Bronchial epithelial cell (primary cell): ENCODE results near the gene GOLGA6A. TPM values are rescaled to one million over a fixed set of nuclear protein-coding genes. Genes with fewer than 3 reads are reported as not detected.
"Not testable (repeated sequence)": the region's sequence is repeated elsewhere in the genome, so short reads cannot be mapped to it uniquely, and the experiment has no call there.

Experiments used
- DNase-seq: peaks from one replicate; pipeline ENCODE4 v3.0.0-alpha.2; 2010; ENCODE audit warnings: low read depth
- FAIRE-seq: peaks from 2 replicates; lab custom pipeline; 2011; peaks lifted over from hg19 to GRCh38; lab: Jason Lieb, UNC
- H3K27me3 ChIP-seq: 2 replicates; pipeline ENCODE4 v1.5.1; 2011; ENCODE audit warnings: low read length; ENCODE audit not compliant: control insufficient read depth, insufficient read depth
- H3K36me3 ChIP-seq: 2 replicates; pipeline ENCODE4 v1.5.1; 2011; ENCODE audit warnings: low read length; ENCODE audit not compliant: control insufficient read depth, insufficient read depth
- H3K4me3 ChIP-seq: 2 replicates; pipeline ENCODE4 v1.5.1; 2011; ENCODE audit warnings: mild to moderate bottlenecking, low read depth, low read length, control low read depth
- total RNA-seq: library from RNA; depleted of rRNA; stranded (reverse); fragments of >200 nt; gene quantifications from 2 replicates; pipeline ENCODE4 v1.2.1, GENCODE V29; 2014
- TF ChIP-seq, protein P1 (sequence below): IDR thresholded peaks from 2 replicates; pipeline ENCODE4 v1.5.1; 2011; ENCODE audit warnings: mild to moderate bottlenecking, moderate library complexity, low read length, control low read depth, inconsistent platforms; ENCODE audit not compliant: insufficient read depth, severe bottlenecking

The GOLGA6A gene
- total RNA-seq, 1 donor from 2014 or later, result not detected

DNA sequence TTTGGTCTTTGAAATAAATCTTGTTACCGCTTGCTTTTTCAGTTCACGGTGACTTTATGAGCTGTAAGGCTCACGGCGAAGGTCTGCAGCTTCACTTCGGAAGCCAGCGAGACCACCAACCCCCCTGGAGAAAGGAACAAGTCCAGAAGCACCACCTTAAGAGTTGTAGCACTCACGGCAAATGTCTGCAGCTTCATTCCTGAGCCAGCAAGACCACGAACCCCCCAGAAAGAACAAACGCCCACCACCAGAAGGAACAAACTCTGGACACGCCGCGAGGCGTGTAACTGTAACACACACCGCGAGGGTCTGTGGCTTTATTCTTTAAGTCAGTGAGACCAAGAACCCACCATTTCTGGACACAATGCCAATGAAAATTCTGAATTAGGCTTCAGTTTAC, 28.8 kb downstream of the GOLGA6A start:
- TF ChIP-seq, protein P1, sequence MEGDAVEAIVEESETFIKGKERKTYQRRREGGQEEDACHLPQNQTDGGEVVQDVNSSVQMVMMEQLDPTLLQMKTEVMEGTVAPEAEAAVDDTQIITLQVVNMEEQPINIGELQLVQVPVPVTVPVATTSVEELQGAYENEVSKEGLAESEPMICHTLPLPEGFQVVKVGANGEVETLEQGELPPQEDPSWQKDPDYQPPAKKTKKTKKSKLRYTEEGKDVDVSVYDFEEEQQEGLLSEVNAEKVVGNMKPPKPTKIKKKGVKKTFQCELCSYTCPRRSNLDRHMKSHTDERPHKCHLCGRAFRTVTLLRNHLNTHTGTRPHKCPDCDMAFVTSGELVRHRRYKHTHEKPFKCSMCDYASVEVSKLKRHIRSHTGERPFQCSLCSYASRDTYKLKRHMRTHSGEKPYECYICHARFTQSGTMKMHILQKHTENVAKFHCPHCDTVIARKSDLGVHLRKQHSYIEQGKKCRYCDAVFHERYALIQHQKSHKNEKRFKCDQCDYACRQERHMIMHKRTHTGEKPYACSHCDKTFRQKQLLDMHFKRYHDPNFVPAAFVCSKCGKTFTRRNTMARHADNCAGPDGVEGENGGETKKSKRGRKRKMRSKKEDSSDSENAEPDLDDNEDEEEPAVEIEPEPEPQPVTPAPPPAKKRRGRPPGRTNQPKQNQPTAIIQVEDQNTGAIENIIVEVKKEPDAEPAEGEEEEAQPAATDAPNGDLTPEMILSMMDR, result no peak
- no peak for DNase-seq
- no peak for FAIRE-seq
- Histone ChIP-seq H3K4me3 (no peak overlapping the region), H3K27me3 (no peaks in the 10 kb centered on the region), H3K36me3 (no peaks in the 10 kb centered on the region)

DNA sequence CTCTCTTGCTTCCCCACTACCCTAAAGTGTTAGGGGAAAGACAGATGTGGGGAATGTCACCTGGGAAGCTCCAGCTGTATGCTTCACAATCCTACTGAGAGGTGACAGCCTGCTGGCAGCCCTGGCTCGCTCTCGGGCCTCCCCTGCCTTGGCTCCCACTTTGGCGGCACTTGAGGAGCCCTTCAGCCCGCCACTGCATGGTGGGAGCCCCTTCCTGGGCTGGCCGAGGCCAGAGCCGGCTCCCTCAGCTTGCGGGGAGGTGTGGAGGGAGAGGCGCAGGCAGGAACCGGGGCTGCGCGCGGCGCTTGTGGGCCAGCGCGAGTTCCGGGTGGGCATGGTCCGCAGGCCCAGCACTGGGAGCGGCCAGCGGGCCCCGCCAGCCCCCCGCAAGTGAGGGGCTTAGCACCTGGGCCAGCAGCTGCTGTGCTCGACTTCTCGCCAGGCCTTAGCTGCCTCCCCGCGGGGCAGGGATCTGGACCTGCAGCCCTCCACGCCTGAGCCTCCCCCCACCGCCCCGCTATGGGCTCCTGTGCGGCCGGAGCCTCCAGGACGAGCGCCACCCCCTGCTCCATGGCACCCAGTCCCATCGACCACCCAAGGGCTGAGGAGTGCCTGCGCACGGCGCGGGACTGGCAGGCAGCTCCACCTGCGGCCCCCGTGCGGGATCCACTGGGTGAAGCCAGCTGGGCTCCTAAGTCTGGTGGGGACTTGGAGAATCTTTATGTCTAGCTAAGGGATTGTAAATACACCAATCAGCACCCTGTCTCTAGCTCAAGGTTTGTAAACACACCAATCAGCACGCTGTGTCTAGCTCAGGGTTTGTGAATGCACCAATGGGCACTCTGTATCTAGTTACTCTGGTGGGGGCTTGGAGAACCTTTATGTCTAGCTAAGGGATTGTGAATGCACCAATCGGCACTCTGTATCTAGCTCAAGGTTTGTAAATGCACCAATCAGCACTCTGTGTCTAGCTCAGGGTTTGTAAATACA, 29.8 kb downstream of the GOLGA6A start:
- H3K27me3 ChIP-seq, H3K36me3 ChIP-seq, FAIRE-seq, H3K4me3 ChIP-seq, DNase-seq: not testable (repeated sequence)

DNA sequence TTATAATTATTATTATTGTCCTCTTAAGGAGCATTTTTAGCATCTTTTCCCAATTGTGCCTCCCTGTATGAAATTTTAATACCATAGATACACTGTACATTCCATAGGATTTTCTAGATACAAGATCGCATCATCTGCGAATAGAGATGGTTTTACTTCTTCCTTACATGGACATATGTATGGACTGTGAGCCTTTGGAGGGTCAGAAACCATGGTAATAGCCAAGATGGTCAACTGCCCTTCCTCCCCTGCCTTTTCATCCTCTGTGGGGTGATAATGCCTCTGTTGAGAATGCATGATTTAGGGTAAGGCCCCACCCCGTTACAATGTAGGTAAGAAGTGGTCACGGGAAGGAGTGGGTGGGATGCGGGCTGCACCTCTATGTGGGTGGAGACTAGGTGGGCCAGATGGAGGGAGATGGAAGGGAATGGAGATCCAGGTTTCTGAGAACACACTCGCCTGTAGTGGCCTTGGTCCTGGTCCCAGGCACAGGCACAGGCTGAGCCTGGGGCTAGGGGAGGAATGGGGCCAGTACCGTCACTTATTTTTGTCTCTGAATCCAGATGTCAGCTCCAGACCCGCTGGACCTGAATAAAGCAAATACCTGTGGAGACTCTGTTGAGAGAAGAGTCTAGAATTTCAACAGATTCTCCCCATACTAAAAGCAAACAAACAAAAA, 31.7 kb downstream of the GOLGA6A start:
- Histone ChIP-seq H3K27me3 (peaks cover 2% of the 10 kb centered on the region), H3K36me3 (no peaks in the 10 kb centered on the region), H3K4me3 (no peak overlapping the region)
- FAIRE-seq (no peak), DNase-seq (no peak)
- TF ChIP-seq, protein P1, result no peak

DNA sequence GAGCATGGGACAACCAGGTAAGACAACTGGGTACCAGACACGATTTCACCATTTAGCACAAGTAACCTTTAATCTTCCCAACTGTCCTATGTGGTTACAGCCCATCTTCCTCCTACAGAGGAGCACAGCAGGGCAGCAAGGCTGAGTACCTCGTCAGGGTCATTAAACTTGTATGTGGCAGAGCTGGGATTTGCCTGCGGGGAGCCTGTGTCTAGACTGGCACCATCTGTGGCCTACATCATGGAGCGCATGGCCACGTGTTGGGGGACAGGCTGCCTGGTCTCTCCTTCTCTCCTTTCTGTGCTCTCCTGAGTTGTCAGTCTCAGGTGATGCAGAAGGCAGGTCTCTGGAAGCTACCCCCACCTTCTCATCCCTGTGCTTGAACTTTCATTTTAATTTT, 32.2 kb downstream of the GOLGA6A start:
- TF ChIP-seq, protein P1, result no peak
- DNase-seq, result no peak
- no peak for FAIRE-seq
- Histone ChIP-seq H3K4me3 (no peak overlapping the region), H3K27me3 (peaks cover 2% of the 10 kb centered on the region), H3K36me3 (no peaks in the 10 kb centered on the region)

DNA sequence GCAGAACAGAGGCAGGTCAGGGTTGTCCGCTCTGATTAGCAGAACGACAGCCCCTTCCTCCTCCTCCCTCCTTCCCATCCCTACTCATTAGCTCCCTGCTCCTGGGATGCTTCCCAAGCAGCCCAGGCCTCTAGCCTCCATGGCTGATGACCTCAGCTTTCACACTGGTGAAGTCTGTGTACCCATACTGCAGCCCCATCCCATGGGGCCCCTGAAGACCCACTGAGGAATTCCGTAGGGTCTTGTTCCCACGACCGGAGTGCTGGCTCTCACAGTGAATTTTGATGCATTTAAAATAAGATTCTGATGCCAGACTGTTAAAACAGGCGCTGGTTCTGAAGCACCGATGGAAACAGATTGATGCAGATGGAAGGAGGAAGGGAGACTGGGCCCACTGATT, 36.1 kb downstream of the GOLGA6A start:
- FAIRE-seq (peak; percentile 60), DNase-seq (no peak)
- TF ChIP-seq, protein P1, result no peak
- Histone ChIP-seq H3K27me3 (peaks cover 2% of the 10 kb centered on the region), H3K36me3 (peaks cover 4% of the 10 kb centered on the region), H3K4me3 (no peak overlapping the region)

DNA sequence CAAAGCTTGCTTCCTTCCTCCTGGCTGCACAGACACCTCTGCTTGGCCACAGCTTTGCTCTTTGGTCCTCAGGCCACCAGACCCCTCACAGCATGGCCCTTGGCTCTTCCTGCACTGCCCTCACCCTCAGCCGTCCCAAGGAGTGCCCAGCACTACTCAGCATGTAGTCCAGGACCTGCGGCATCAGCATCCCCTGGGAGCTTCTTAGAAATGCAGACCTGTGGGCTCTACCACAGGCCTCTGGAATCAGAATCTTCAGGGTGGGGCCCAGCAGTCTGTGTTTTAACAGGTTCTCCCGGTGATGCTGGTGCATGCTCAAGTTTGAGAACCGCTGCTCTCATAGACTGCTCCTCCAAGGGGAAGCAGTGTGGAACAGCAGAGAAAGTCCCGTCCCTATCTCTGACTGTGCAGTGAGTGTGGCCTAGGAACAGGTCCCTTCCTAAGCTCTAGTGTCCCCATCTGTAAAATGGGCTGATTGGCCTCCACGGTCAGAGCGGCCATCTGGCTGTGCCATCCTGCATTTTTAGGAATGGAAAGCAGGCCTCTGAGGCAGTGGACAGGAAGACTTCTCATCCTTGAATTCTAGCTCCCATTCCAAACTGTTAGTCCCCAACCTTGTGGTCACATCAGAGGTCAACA, 36.6 kb downstream of the GOLGA6A start:
- DNase-seq (no peak), FAIRE-seq (no peak)
- H3K36me3 ChIP-seq, result peaks cover 4% of the 10 kb centered on the region
- H3K4me3 ChIP-seq, result no peak overlapping the region
- TF ChIP-seq, protein P1, result no peak
- H3K27me3 ChIP-seq, result peaks cover 2% of the 10 kb centered on the region
